ENCODE results near the gene PRUNE2. TPM values are rescaled to one million over a fixed set of nuclear protein-coding genes. Genes with fewer than 3 reads are reported as not detected.

The PRUNE2 gene
- total RNA-seq, 1 experiment from 2014 or later: 0.59 TPM

GRCh38 chr9:76691517-76692313 lies 214.2 kb downstream of the PRUNE2 start:
- Histone ChIP-seq H4K20me1 (ENCODE audit: insufficient read depth) (no peaks in the 10 kb centered on the region), H3K36me3 (ENCODE audit: control insufficient read depth in 1 of 2, insufficient read depth in 2 of 2, low read length in 2 of 2) (no peaks in the 10 kb centered on the region), H3K9me2 (ENCODE audit: insufficient read depth) (no peaks in the 10 kb centered on the region), H3K4me1 (ENCODE audit: control insufficient read depth in 1 of 2, insufficient read depth in 2 of 2, low read length in 2 of 2) (0 out of 4 replicates have a peak, but pooled peaks cover 0 to 8% of the 10 kb centered on the region in 2 experiments), H3K27me3 (ENCODE audit: insufficient read depth, low read length) (peaks cover 23% of the 10 kb centered on the region; the same call in 1 of the 2 replicates), H3K9ac (ENCODE audit: low read length) (no peak overlapping the region), H2AFZ (ENCODE audit: low read depth, low read length, poor library complexity, severe bottlenecking) (peak overlapping the region; percentile 69), H3K4me2 (ENCODE audit: low read length) (peak overlapping the region; percentile 33), H3K4me3 (replicated peaks in 1 of 2; ENCODE audit: low read depth in 1 of 2, low read length in 2 of 2) (no peak overlapping the region), H3K27ac (ENCODE audit: low read depth, low read length) (no peak overlapping the region), H3K9me3 (ENCODE audit: control insufficient read depth in 1 of 2, insufficient read depth in 1 of 2, low read depth in 1 of 2, low read length in 2 of 2) (no peaks in the 10 kb centered on the region), H3K79me2 (ENCODE audit: insufficient read depth, low read length) (no peaks in the 10 kb centered on the region)
- TF ChIP-seq ZFX (IDR thresholded peaks at IDR 0.05) (no peak), YY1 (IDR thresholded peaks at IDR 0.05; ENCODE audit: extremely low read depth, insufficient replicate concordance, low read depth, low read length) (no peak), CEBPB (IDR thresholded peaks at IDR 0.05; ENCODE audit: low read depth) (no peak), MAX (IDR thresholded peaks at IDR 0.05) (no peak), TCF7L2 (IDR thresholded peaks at IDR 0.05; ENCODE audit: borderline replicate concordance, extremely low read depth, insufficient read depth, insufficient read length) (no peak), SRF (IDR thresholded peaks at IDR 0.05; ENCODE audit: low read depth) (no peak), EZH2 (IDR thresholded peaks at IDR 0.05) (no peak), CTCF (IDR thresholded peaks at IDR 0.05 in 2 of 3, conservative IDR thresholded peaks at IDR 0.05 in 1 of 3; ENCODE audit: borderline replicate concordance in 1 of 3, insufficient read depth in 1 of 3, low read depth in 2 of 3, low read length in 2 of 3) (no peak), ZNF274 (IDR thresholded peaks at IDR 0.05; ENCODE audit: low read depth, low read length) (no peak), FOSL1 (IDR thresholded peaks at IDR 0.05; ENCODE audit: low read depth) (no peak), CBX3 (IDR thresholded peaks at IDR 0.05; ENCODE audit: low read depth) (no peak), SP1 (IDR thresholded peaks at IDR 0.05; ENCODE audit: low read depth) (no peak), ELF1 (IDR thresholded peaks at IDR 0.05; ENCODE audit: borderline replicate concordance, low read depth) (no peak), RAD21 (IDR thresholded peaks at IDR 0.05; ENCODE audit: low read depth) (no peak), POLR2A (IDR thresholded peaks at IDR 0.05; ENCODE audit: borderline replicate concordance, extremely low read depth, insufficient read depth, insufficient read length) (no peak), EGR1 (IDR thresholded peaks at IDR 0.05; ENCODE audit: low read depth) (no peak), POLR2AphosphoS5 (IDR thresholded peaks at IDR 0.05; ENCODE audit: low read depth, low read length) (no peak), JUND (IDR thresholded peaks at IDR 0.05) (no peak)
- TF ChIP-seq, protein P1, sequence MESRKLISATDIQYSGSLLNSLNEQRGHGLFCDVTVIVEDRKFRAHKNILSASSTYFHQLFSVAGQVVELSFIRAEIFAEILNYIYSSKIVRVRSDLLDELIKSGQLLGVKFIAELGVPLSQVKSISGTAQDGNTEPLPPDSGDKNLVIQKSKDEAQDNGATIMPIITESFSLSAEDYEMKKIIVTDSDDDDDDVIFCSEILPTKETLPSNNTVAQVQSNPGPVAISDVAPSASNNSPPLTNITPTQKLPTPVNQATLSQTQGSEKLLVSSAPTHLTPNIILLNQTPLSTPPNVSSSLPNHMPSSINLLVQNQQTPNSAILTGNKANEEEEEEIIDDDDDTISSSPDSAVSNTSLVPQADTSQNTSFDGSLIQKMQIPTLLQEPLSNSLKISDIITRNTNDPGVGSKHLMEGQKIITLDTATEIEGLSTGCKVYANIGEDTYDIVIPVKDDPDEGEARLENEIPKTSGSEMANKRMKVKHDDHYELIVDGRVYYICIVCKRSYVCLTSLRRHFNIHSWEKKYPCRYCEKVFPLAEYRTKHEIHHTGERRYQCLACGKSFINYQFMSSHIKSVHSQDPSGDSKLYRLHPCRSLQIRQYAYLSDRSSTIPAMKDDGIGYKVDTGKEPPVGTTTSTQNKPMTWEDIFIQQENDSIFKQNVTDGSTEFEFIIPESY (IDR thresholded peaks at IDR 0.05; ENCODE audit: extremely low read depth, insufficient replicate concordance, low read length): no peak
- ChIA-PET RAD21 (ENCODE audit: low non-redundant PET in 1 of 2, low total read pairs in 2 of 2, uncharacterized antibody in 2 of 2, unreplicated experiment in 2 of 2) (no interaction called here), CTCF (no interaction called here), POLR2A (no interaction called here)
- no TSS peak for BruUV-seq (replicated peaks)
- 0 out of 2 replicates have a peak, but pooled peaks have one; percentile 40 for ATAC-seq
- intact Hi-C loops (cut with micrococcal nuclease): no loop called here
- DNase-seq (ENCODE audit: low read depth, low spot score): no peak

All from HCT116 (cell line).